HepG2 (cell line): ENCODE measurements around the gene LAMC3. TPM values are rescaled to one million over a fixed set of nuclear protein-coding genes. Genes with fewer than 3 reads are reported as not detected.
A peak's percentile ranks its signal among the peaks of the same experiment; 100 is the strongest.

Experiments
- ATAC-seq: fragments of 200-7000 bp; cut with Tn5 transposase; 3 replicates; pipeline ENCODE4 v1.9.1; 2020; ENCODE audit warnings: mild to moderate bottlenecking, moderate library complexity
- BruUV-seq: library from RNA; stranded (reverse); fragments of 400-500 nt; replicated peaks from 2 replicates; lab custom pipeline; 2021; lab: Mats Ljungman, UMichigan
- CTCF ChIA-PET: fragments of 300-600 bp; formaldehyde crosslinking; extraction: SDS; loops from one replicate; lab custom pipeline; 2021; ENCODE audit warnings: low total read pairs, inconsistent platforms, low intra/inter-chr PET ratio; lab: Yijun Ruan, JAX
- POLR2A ChIA-PET: fragments of 350-600 bp; sonication (Branson Sonifier 250); formaldehyde crosslinking; loops from one replicate; lab custom pipeline; 2020; ENCODE audit warnings: antibody characterized with exemption, inconsistent platforms; lab: Yijun Ruan, JAX
- DNase-seq: peaks from one replicate; pipeline ENCODE4 v3.0.0-alpha.2; 2015; ENCODE audit warnings: low spot score
- FAIRE-seq: peaks from 3 replicates; lab custom pipeline; 2011; peaks lifted over from hg19 to GRCh38; lab: Jason Lieb, UNC
- H2AFZ ChIP-seq: one replicate; pipeline ENCODE4 v1.6.1; 2011; ENCODE audit warnings: low read length, inconsistent platforms
- H3K27ac ChIP-seq: fragments of 300-600 bp; 3 replicates; pipeline ENCODE4 v1.8.0; 2011; ENCODE audit warnings: mixed run types, mild to moderate bottlenecking, mixed read lengths, low read length, inconsistent platforms; ENCODE audit not compliant: insufficient read depth; ENCODE audit errors: extremely low read length
- H3K27me3 ChIP-seq, 2 experiments: fragments of 200-600 bp in 1 of 2; 2 replicates in 1 of 2; 3 replicates in 1 of 2; pipeline versions ENCODE4 v1.6.0 to v1.8.0; 2011; ENCODE audit warnings: low read length in 2 of 2, mild to moderate bottlenecking in 2 of 2, moderate library complexity in 2 of 2, inconsistent platforms in 1 of 2; ENCODE audit not compliant: insufficient read depth in 2 of 2, control insufficient read depth in 1 of 2
- H3K36me3 ChIP-seq, 2 experiments: fragments of 200-600 bp in 1 of 2; replicated peaks in 1 of 2; 2 replicates in 1 of 2; 3 replicates in 1 of 2; pipeline versions ENCODE4 v1.5.1 to v1.8.0; 2011; ENCODE audit warnings: low read length in 2 of 2, inconsistent platforms in 1 of 2; ENCODE audit not compliant: insufficient read depth in 2 of 2, control insufficient read depth in 1 of 2
- H3K4me1 ChIP-seq: 2 replicates; pipeline ENCODE4 v1.5.1; 2012; ENCODE audit warnings: low read length, inconsistent platforms; ENCODE audit not compliant: insufficient read depth
- H3K4me2 ChIP-seq: 2 replicates; pipeline ENCODE4 v1.6.0; 2011; ENCODE audit warnings: low read depth, low read length, inconsistent platforms
- H3K4me3 ChIP-seq, 3 experiments: fragments of 200-600 bp in 1 of 3; sonication (generic), shearing (Covaris generic) in 1 of 3; replicated peaks in 1 of 3; 2 replicates each; pipeline ENCODE4 v1.5.1; 2011 to 2016; ENCODE audit warnings: low read length in 3 of 3, inconsistent platforms in 2 of 3, low read depth in 2 of 3, mild to moderate bottlenecking in 2 of 3, control low read depth in 1 of 3, mixed read lengths in 1 of 3; ENCODE audit not compliant: insufficient read depth in 1 of 3
- H3K79me2 ChIP-seq: one replicate; pipeline ENCODE4 v1.6.1; 2011; ENCODE audit warnings: low read length, inconsistent platforms; ENCODE audit not compliant: insufficient read depth
- H3K9ac ChIP-seq: 2 replicates; pipeline ENCODE4 v1.6.0; 2011; ENCODE audit warnings: mild to moderate bottlenecking, low read depth, low read length, inconsistent platforms; ENCODE audit not compliant: insufficient read depth
- H3K9me3 ChIP-seq: 2 replicates; pipeline ENCODE4 v1.5.1; 2012; ENCODE audit warnings: mild to moderate bottlenecking, low read length
- H4K20me1 ChIP-seq: 2 replicates; pipeline ENCODE4 v1.6.0; 2011; ENCODE audit warnings: inconsistent platforms, mild to moderate bottlenecking, low read length, moderate library complexity; ENCODE audit not compliant: insufficient read depth
- DNMT1 ChIP-seq: sonication (generic); formaldehyde crosslinking; IDR thresholded peaks from 2 replicates; pipeline ENCODE4 v1.5.1; 2020; ENCODE audit warnings: mild to moderate bottlenecking, missing genetic modification reagents
- FOXA1 ChIP-seq, 2 experiments: fragments of 450-650 bp in 1 of 2; sonication (generic) in 1 of 2; formaldehyde crosslinking in 1 of 2; IDR thresholded peaks; 2 replicates each; pipeline versions ENCODE4 v1.4.0 to v1.6.1; 2016 to 2020; ENCODE audit warnings: missing genetic modification reagents in 1 of 2
- KLF11 ChIP-seq: IDR thresholded peaks from 2 replicates; pipeline ENCODE4 v1.6.1; 2016; ENCODE audit warnings: missing compliant biosample characterization
- SAP130 ChIP-seq: IDR thresholded peaks from 2 replicates; pipeline ENCODE4 v1.6.1; 2016; ENCODE audit warnings: low read depth
- SUZ12 ChIP-seq: fragments of 150-350 bp; IDR thresholded peaks from 2 replicates; pipeline ENCODE4 v1.6.1; 2014; ENCODE audit warnings: low read depth, low read length
- ZNF124 ChIP-seq: sonication (generic); formaldehyde crosslinking; IDR thresholded peaks from 2 replicates; pipeline ENCODE4 v1.4.0; 2020; ENCODE audit warnings: missing genetic modification reagents
- ZNF18 ChIP-seq: sonication (generic); formaldehyde crosslinking; IDR thresholded peaks from 2 replicates; pipeline ENCODE4 v1.8.0; 2022; ENCODE audit warnings: mild to moderate bottlenecking, missing genetic modification reagents; ENCODE audit not compliant: insufficient replicate concordance
- ZNF281 ChIP-seq: sonication (generic); formaldehyde crosslinking; IDR thresholded peaks from 2 replicates; pipeline ENCODE4 v1.4.0; 2020; ENCODE audit warnings: missing genetic modification reagents, borderline replicate concordance
- ZNF646 ChIP-seq: sonication (generic); formaldehyde crosslinking; IDR thresholded peaks from 2 replicates; pipeline ENCODE4 v1.9.0; 2021; ENCODE audit warnings: mild to moderate bottlenecking, missing genetic modification reagents
- WGBS: methylation state at CpG from one replicate; pipeline ENCODE4 v1.1.6; 2017; ENCODE audit warnings: low lambda C conversion rate; 5-methylcytosine and 5-hydroxymethylcytosine counted together
- in situ Hi-C: cut with HindIII; loops from 2 replicates; pipeline ENCODE4 v1.10.0; 2017; ENCODE audit warnings: low pct_unique_long_range_greater_than_20kb; ENCODE audit not compliant: extremely low pct_ligation_motif_present
- intact Hi-C: fragments of 100-400 bp; cut with micrococcal nuclease; formaldehyde crosslinking; loops from one replicate; pipeline ENCODE4 v1.10.0; 2022; ENCODE audit not compliant: unreplicated experiment
- polyA plus RNA-seq, 8 experiments: library from polyadenylated mRNA; depleted of rRNA in 3 of 8; stranded (reverse) in 7 of 8; unstranded in 1 of 8; fragments of >200 nt; fragmentation: Illumina TruSeq in 4 of 8; extraction: Trizol in 4 of 8; gene quantifications; 2 replicates each; pipeline versions ENCODE4 v1.2.1 to v1.2.3, GENCODE V29; 2011 to 2016; ENCODE audit warnings: low read depth in 4 of 8, missing spikeins in 1 of 8, mixed read lengths in 1 of 8; ENCODE audit not compliant: insufficient read depth in 1 of 8
- total RNA-seq, 5 experiments: library from RNA; depleted of rRNA; stranded (reverse); fragments of >200 nt; fragmentation: Illumina TruSeq; extraction: Trizol; gene quantifications; 2 replicates each; pipeline ENCODE4 v1.2.3, GENCODE V29; 2016; ENCODE audit warnings: low read depth in 1 of 5
- TF ChIP-seq, protein P1 (sequence below): IDR thresholded peaks from 2 replicates; pipeline ENCODE4 v1.6.1; 2016; ENCODE audit warnings: control low read depth

The LAMC3 gene
- total and polyA plus RNA-seq, 2 of the 13 experiments (the other 11 are each of a cell fraction or from before 2014, with no cell fraction given), result 0.07 to 0.57 TPM

- no peak for TF ChIP-seq ZNF281
- no peak for TF ChIP-seq SUZ12
- no peak for TF ChIP-seq KLF11 (CRISPR knock-in tag)
- no peak for TF ChIP-seq ZNF18 (CRISPR knock-in tag)
- TF ChIP-seq FOXA1 (IDR thresholded peaks at IDR 0.05), result no peak
- no peak for TF ChIP-seq FOXA1 (CRISPR knock-in tag; IDR thresholded peaks at IDR 0.05)
Observed at GRCh38 chr9:131011274-131012022, 2.5 kb downstream of the LAMC3 start (continued).

GRCh38 chr9:131012023-131012334 is 3.0 kb downstream of the LAMC3 start:
- H3K36me3 ChIP-seq, result no peaks in the 10 kb centered on the region
- FAIRE-seq, result no peak
- no peaks in the 10 kb centered on the region for H4K20me1 ChIP-seq
- peak overlapping the region in 1 of 3 experiments; percentile 28; a peak in 1 of 6 replicates for H3K4me3 ChIP-seq
- no TSS peak for BruUV-seq
- H2AFZ ChIP-seq, result no peak overlapping the region
- 11% methylated on average over 4 of the region's 6 CpGs for WGBS
- in situ Hi-C loops (loop anchor here (5.0 kb wide), 1 partner anchor 35 kb away; no protein-coding TSS in a partner anchor), intact Hi-C loops (no loop called here)
- H3K9me3 ChIP-seq, result no peaks in the 10 kb centered on the region
- H3K9ac ChIP-seq, result no peak overlapping the region
- CTCF ChIA-PET, result no interaction called here
- ATAC-seq, result peak; percentile 61
- H3K4me2 ChIP-seq, result peak overlapping the region; percentile 51
- H3K4me1 ChIP-seq, result peaks cover 22% of the 10 kb centered on the region
- TF ChIP-seq ZNF124 (CRISPR knock-in tag) (no peak), DNMT1 (CRISPR knock-in tag) (no peak), ZNF646 (peak; percentile 78), SAP130 (CRISPR knock-in tag) (peak; percentile 23; the same call in 1 of the 2 replicates)
- TF ChIP-seq, protein P1, sequence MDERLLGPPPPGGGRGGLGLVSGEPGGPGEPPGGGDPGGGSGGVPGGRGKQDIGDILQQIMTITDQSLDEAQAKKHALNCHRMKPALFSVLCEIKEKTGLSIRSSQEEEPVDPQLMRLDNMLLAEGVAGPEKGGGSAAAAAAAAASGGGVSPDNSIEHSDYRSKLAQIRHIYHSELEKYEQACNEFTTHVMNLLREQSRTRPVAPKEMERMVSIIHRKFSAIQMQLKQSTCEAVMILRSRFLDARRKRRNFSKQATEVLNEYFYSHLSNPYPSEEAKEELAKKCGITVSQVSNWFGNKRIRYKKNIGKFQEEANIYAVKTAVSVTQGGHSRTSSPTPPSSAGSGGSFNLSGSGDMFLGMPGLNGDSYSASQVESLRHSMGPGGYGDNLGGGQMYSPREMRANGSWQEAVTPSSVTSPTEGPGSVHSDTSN (CRISPR knock-in tag), result peak; percentile 19; the same call in 1 of the 2 replicates
- H3K27ac ChIP-seq, result no peak overlapping the region
- no peaks in the 10 kb centered on the region for H3K79me2 ChIP-seq
- peaks cover 19 to 81% of the 10 kb centered on the region in 2 experiments for H3K27me3 ChIP-seq
- peak; percentile 54 for DNase-seq
- POLR2A ChIA-PET, result no interaction called here
